ENCODE measurements around the gene GRID1.

- TF ChIP-seq CTCF (IDR thresholded peaks at IDR 0.05) (no peak), ZBTB33 (IDR thresholded peaks at IDR 0.05; ENCODE audit: borderline replicate concordance, low read depth) (no peak), REST (IDR thresholded peaks at IDR 0.05; ENCODE audit: low read depth, low read length) (no peak), MAX (IDR thresholded peaks at IDR 0.05; ENCODE audit: low read depth) (no peak), POLR2AphosphoS5 (IDR thresholded peaks at IDR 0.05; ENCODE audit: low read depth, low read length) (no peak), USF2 (IDR thresholded peaks at IDR 0.05; ENCODE audit: borderline replicate concordance, low read depth, low read length) (no peak), CHD2 (IDR thresholded peaks at IDR 0.05; ENCODE audit: low read length, partially characterized antibody) (no peak), YY1 (IDR thresholded peaks at IDR 0.05; ENCODE audit: low read depth) (no peak), EP300 (IDR thresholded peaks at IDR 0.05; ENCODE audit: borderline replicate concordance in 1 of 2, low read depth in 1 of 2, low read length in 1 of 2) (no peak), TAF1 (IDR thresholded peaks at IDR 0.05; ENCODE audit: borderline replicate concordance, low read depth, low read length) (no peak)
Measured at GRCh38 chr10:86335257-86335656, 31.3 kb downstream of the GRID1 start.
